AG04449 (cell line): ENCODE data around the gene IPO5.

Experiments used
- CTCF ChIA-PET: fragments of 350-600 bp; formaldehyde crosslinking; extraction: SDS; loops from one replicate; lab custom pipeline; 2021; ENCODE audit warnings: antibody characterized with exemption; lab: Yijun Ruan, JAX
- POLR2A ChIA-PET: fragments of 400-600, 350-600 bp; formaldehyde crosslinking; extraction: SDS; loops from one replicate; lab custom pipeline; 2020; ENCODE audit warnings: antibody characterized with exemption, inconsistent platforms; lab: Yijun Ruan, JAX
- DNase-seq: peaks from one replicate; pipeline ENCODE4 v3.0.0-alpha.2; 2010; ENCODE audit warnings: low read depth, low spot score
- H3K4me3 ChIP-seq: 2 replicates; pipeline ENCODE4 v1.5.1; 2011; ENCODE audit warnings: low read depth, mild to moderate bottlenecking, control low read depth, low read length
- TF ChIP-seq, protein P1 (sequence below): IDR thresholded peaks from one replicate; pipeline ENCODE4 v1.5.1; 2011; ENCODE audit warnings: mild to moderate bottlenecking, moderate library complexity, low read length, control low read depth, inconsistent platforms; ENCODE audit not compliant: insufficient read depth; ENCODE audit errors: missing control alignments

IPO5 gene

GRCh38 chr13:98072476-98072875 lies 119.0 kb downstream of the IPO5 start:
- no peak for DNase-seq
- CTCF ChIA-PET = interaction anchor here (0.8 kb wide), 1 partner anchor 9 kb away, joined by 3 read pairs; no protein-coding TSS in a partner anchor
- POLR2A ChIA-PET = no interaction called here
- TF ChIP-seq, protein P1, sequence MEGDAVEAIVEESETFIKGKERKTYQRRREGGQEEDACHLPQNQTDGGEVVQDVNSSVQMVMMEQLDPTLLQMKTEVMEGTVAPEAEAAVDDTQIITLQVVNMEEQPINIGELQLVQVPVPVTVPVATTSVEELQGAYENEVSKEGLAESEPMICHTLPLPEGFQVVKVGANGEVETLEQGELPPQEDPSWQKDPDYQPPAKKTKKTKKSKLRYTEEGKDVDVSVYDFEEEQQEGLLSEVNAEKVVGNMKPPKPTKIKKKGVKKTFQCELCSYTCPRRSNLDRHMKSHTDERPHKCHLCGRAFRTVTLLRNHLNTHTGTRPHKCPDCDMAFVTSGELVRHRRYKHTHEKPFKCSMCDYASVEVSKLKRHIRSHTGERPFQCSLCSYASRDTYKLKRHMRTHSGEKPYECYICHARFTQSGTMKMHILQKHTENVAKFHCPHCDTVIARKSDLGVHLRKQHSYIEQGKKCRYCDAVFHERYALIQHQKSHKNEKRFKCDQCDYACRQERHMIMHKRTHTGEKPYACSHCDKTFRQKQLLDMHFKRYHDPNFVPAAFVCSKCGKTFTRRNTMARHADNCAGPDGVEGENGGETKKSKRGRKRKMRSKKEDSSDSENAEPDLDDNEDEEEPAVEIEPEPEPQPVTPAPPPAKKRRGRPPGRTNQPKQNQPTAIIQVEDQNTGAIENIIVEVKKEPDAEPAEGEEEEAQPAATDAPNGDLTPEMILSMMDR = no peak
- no peak overlapping the region for H3K4me3 ChIP-seq
